Measurements from ENCODE around the gene DNM3.
"Not testable (repeated sequence)": the region's sequence is repeated elsewhere in the genome, so short reads cannot be mapped to it uniquely, and the experiment has no call there.

DNA sequence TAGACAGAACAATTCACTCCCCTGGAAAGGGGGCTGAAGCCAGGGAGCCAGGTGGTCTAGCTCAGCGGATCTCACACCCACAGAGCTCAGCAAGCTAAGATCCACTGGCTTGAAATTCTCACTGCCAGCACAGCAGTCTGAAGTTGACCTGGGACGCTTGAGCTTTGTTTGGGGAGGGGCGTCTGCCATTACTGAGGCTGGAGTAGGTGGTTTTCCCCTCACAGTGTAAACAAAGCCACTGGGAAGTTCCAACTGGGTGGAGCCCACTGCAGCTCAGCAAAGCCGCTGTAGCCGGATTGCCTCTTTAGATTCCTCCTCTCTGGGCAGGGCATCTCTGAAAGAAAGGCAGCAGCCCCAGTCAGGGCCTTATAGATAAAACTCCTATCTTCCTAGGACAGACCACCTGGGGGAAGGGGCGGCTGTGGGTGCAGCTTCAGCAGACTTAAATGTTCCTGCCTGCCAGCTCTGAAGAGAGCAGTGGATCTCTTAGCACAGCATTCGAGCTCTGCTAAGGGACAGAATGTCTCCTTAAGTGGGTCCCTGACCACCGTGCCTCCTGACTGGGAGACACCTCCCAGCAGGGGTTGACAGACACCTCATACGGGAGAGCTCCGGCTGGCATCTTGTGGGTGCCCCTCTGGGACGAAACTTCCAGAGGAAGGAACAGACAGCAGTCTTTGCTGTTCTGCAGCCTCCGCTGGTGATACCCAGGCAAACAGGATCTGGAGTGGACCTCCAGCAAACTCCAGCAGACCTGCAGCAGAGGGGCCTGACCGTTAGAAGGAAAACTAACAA, 183.8 kb downstream of the DNM3 start:
- not testable (repeated sequence) for TF ChIP-seq POLR2A (IDR thresholded peaks at IDR 0.05; ENCODE audit: low read depth, low read length); POLR2AphosphoS5 (IDR thresholded peaks at IDR 0.05; ENCODE audit: insufficient read depth, low read depth, low read length); EZH2 (IDR thresholded peaks at IDR 0.05; ENCODE audit: borderline replicate concordance, low read depth, low read length, severe bottlenecking); JUN (IDR thresholded peaks at IDR 0.05; ENCODE audit: borderline replicate concordance, insufficient read depth, insufficient read length, low read depth); MYC (IDR thresholded peaks at IDR 0.05; ENCODE audit: low read depth, low read length); GATA2 (IDR thresholded peaks at IDR 0.05; ENCODE audit: insufficient read depth, insufficient read length, low read depth, low read length); FOS (IDR thresholded peaks at IDR 0.05; ENCODE audit: borderline replicate concordance, insufficient read depth, low read length)
- TF ChIP-seq, protein P1, sequence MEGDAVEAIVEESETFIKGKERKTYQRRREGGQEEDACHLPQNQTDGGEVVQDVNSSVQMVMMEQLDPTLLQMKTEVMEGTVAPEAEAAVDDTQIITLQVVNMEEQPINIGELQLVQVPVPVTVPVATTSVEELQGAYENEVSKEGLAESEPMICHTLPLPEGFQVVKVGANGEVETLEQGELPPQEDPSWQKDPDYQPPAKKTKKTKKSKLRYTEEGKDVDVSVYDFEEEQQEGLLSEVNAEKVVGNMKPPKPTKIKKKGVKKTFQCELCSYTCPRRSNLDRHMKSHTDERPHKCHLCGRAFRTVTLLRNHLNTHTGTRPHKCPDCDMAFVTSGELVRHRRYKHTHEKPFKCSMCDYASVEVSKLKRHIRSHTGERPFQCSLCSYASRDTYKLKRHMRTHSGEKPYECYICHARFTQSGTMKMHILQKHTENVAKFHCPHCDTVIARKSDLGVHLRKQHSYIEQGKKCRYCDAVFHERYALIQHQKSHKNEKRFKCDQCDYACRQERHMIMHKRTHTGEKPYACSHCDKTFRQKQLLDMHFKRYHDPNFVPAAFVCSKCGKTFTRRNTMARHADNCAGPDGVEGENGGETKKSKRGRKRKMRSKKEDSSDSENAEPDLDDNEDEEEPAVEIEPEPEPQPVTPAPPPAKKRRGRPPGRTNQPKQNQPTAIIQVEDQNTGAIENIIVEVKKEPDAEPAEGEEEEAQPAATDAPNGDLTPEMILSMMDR (IDR thresholded peaks at IDR 0.05; ENCODE audit: extremely low read depth in 1 of 2, insufficient read depth in 1 of 2, low read depth in 1 of 2, low read length in 2 of 2): not testable (repeated sequence)
- TF ChIP-seq, protein P2, sequence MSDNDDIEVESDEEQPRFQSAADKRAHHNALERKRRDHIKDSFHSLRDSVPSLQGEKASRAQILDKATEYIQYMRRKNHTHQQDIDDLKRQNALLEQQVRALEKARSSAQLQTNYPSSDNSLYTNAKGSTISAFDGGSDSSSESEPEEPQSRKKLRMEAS (IDR thresholded peaks at IDR 0.05; ENCODE audit: insufficient read depth, insufficient read length): not testable (repeated sequence)
